Endothelial cell of umbilical vein (primary cell): ENCODE measurements around the gene CACNA2D3. TPM values are rescaled to one million over a fixed set of nuclear protein-coding genes. Genes with fewer than 3 reads are reported as not detected.
"Not testable (repeated sequence)": the region's sequence is repeated elsewhere in the genome, so short reads cannot be mapped to it uniquely, and the experiment has no call there.

Source experiments
- BruUV-seq: library from RNA; stranded (reverse); fragments of 400-500 nt; replicated peaks from 2 replicates; lab custom pipeline; 2021; lab: Mats Ljungman, UMichigan
- CTCF ChIA-PET: fragments of 300-600, 350-600 bp; sonication (Branson Sonifier 250); formaldehyde crosslinking; loops from one replicate; lab custom pipeline; 2021; ENCODE audit warnings: antibody characterized with exemption, inconsistent platforms; lab: Charles Lee
- POLR2A ChIA-PET: fragments of 300-600, 350-600 bp; sonication (Branson Sonifier 250); formaldehyde crosslinking; loops from one replicate; lab custom pipeline; 2021; ENCODE audit warnings: antibody characterized with exemption, inconsistent platforms; lab: Charles Lee
- DNase-seq: peaks from one replicate; pipeline ENCODE4 v3.0.0-alpha.2; 2011; ENCODE audit warnings: low read depth, low spot score
- FAIRE-seq: peaks from 2 replicates; lab custom pipeline; 2011; peaks lifted over from hg19 to GRCh38; lab: Jason Lieb, UNC
- H2AFZ ChIP-seq: 2 replicates; pipeline ENCODE4 v1.6.0; 2012; ENCODE audit warnings: low read depth, low read length, control low read depth, inconsistent platforms
- H3K27ac ChIP-seq: 2 replicates; pipeline ENCODE4 v1.5.1; 2011; ENCODE audit warnings: low read depth, mild to moderate bottlenecking, control low read depth, low read length, moderate library complexity; ENCODE audit not compliant: insufficient read depth
- H3K27me3 ChIP-seq, 2 experiments: 2 replicates each; pipeline versions ENCODE4 v1.6.0 to v1.6.1; 2011; ENCODE audit warnings: low read length in 2 of 2, mixed read lengths in 1 of 2; ENCODE audit not compliant: control insufficient read depth in 2 of 2, insufficient read depth in 2 of 2
- H3K36me3 ChIP-seq, 2 experiments: 2 replicates in 1 of 2; 3 replicates in 1 of 2; pipeline ENCODE4 v1.5.1; 2011; ENCODE audit warnings: low read length in 2 of 2, mild to moderate bottlenecking in 1 of 2, moderate library complexity in 1 of 2; ENCODE audit not compliant: control insufficient read depth in 2 of 2, insufficient read depth in 2 of 2; ENCODE audit errors: extremely low read depth in 1 of 2
- H3K4me1 ChIP-seq: 3 replicates; pipeline ENCODE4 v1.5.1; 2011; ENCODE audit warnings: mild to moderate bottlenecking, low read length; ENCODE audit not compliant: control insufficient read depth, insufficient read depth; ENCODE audit errors: extremely low read depth
- H3K4me2 ChIP-seq: 2 replicates; pipeline ENCODE4 v1.6.1; 2011; ENCODE audit warnings: low read length, control low read depth, mixed read lengths; ENCODE audit not compliant: insufficient read depth
- H3K4me3 ChIP-seq, 3 experiments: fragments of 200-600 bp in 1 of 3; sonication (generic), shearing (Covaris generic) in 1 of 3; replicated peaks in 1 of 3; 2 replicates each; pipeline ENCODE4 v1.5.1; 2011 to 2016; ENCODE audit warnings: control low read depth in 3 of 3, low read length in 3 of 3, mild to moderate bottlenecking in 2 of 3, inconsistent platforms in 1 of 3, low read depth in 1 of 3, moderate library complexity in 1 of 3; ENCODE audit not compliant: insufficient read depth in 1 of 3
- H3K79me2 ChIP-seq: 2 replicates; pipeline ENCODE4 v1.6.0; 2012; ENCODE audit warnings: low read length, inconsistent platforms; ENCODE audit not compliant: control insufficient read depth, insufficient read depth
- H3K9ac ChIP-seq: replicated peaks from 2 replicates; pipeline ENCODE3; 2011; ENCODE audit warnings: low read length, control low read depth; ENCODE audit not compliant: insufficient read depth; ENCODE audit errors: extremely low read depth
- H3K9me1 ChIP-seq: replicated peaks from 3 replicates; pipeline ENCODE4 v1.6.0; 2011; ENCODE audit warnings: mild to moderate bottlenecking, low read length; ENCODE audit not compliant: control insufficient read depth, insufficient read depth; ENCODE audit errors: extremely low read depth
- H3K9me3 ChIP-seq: replicated peaks from 2 replicates; pipeline ENCODE4 v1.5.1; 2012; ENCODE audit warnings: low read length, inconsistent platforms; ENCODE audit not compliant: control insufficient read depth, insufficient read depth
- H4K20me1 ChIP-seq: replicated peaks from 2 replicates; pipeline ENCODE3; 2011; ENCODE audit warnings: mild to moderate bottlenecking, low read length; ENCODE audit not compliant: control insufficient read depth, insufficient read depth; ENCODE audit errors: extremely low read depth
- MYC ChIP-seq: IDR thresholded peaks from one replicate; pipeline ENCODE4 v1.6.1; 2011; ENCODE audit warnings: mild to moderate bottlenecking, low read depth, low read length
- POLR2A ChIP-seq: IDR thresholded peaks from 2 replicates; pipeline ENCODE4 v1.6.1; 2012; ENCODE audit warnings: low read depth, mild to moderate bottlenecking, control low read depth, low read length
- dilution Hi-C: fragments of 300-500 bp; cut with MboI; formaldehyde crosslinking; loops from one replicate; pipeline ENCODE4 v1.15.0; 2019; ENCODE audit warnings: low sequenced_read_pairs; ENCODE audit not compliant: extremely low pct_ligation_motif_present
- intact Hi-C: fragments of 100-400 bp; cut with micrococcal nuclease; formaldehyde crosslinking; loops from one replicate; pipeline ENCODE4 v1.10.0; 2022
- polyA plus RNA-seq, 4 experiments: library from polyadenylated mRNA; depleted of rRNA in 3 of 4; stranded (reverse) in 3 of 4; unstranded in 1 of 4; fragments of >200 nt; gene quantifications; 2 replicates each; pipeline versions ENCODE4 v1.2.1 to v1.2.3, GENCODE V29; 2011 to 2012; ENCODE audit warnings: missing spikeins in 1 of 4
- total RNA-seq: library from RNA; stranded (reverse); gene quantifications from 2 replicates; pipeline ENCODE4 v1.2.3, GENCODE V29; 2021

The CACNA2D3 gene
- total and polyA plus RNA-seq, 2 donors (not counting 3 experiments of a cell fraction or from before 2014, with no cell fraction given): not detected

- H3K27me3 ChIP-seq, H3K9me3 ChIP-seq, dilution Hi-C loops, CTCF ChIA-PET, BruUV-seq, H3K4me2 ChIP-seq, FAIRE-seq, intact Hi-C loops, H3K79me2 ChIP-seq, POLR2A ChIA-PET, H3K36me3 ChIP-seq, H3K4me1 ChIP-seq, H3K27ac ChIP-seq, H3K9me1 ChIP-seq, H3K9ac ChIP-seq, H2AFZ ChIP-seq, H4K20me1 ChIP-seq, H3K4me3 ChIP-seq, DNase-seq: not testable (repeated sequence)
Observed at GRCh38 chr3:55111906-55112305, 989.6 kb downstream of the CACNA2D3 start.

- ChIA-PET POLR2A (no interaction called here), CTCF (no interaction called here)
- no peaks in the 10 kb centered on the region for H3K9me1 ChIP-seq
- H3K27me3 ChIP-seq: no peaks in the 10 kb centered on the region
- FAIRE-seq (no peak), DNase-seq (no peak)
- no TSS peak for BruUV-seq
- H3K36me3 ChIP-seq: no peaks in the 10 kb centered on the region
- intact Hi-C loops (no loop called here), dilution Hi-C loops (no loop called here)
- H3K4me3 ChIP-seq: no peak overlapping the region
- H3K9ac ChIP-seq: no peak overlapping the region
- H3K4me1 ChIP-seq: no peaks in the 10 kb centered on the region
- H2AFZ ChIP-seq: no peak overlapping the region
- no peak overlapping the region for H3K27ac ChIP-seq
- H3K4me2 ChIP-seq: no peak overlapping the region
- no peaks in the 10 kb centered on the region for H4K20me1 ChIP-seq
- H3K79me2 ChIP-seq: no peaks in the 10 kb centered on the region
- peaks cover 3% of the 10 kb centered on the region for H3K9me3 ChIP-seq
- TF ChIP-seq POLR2A (no peak), MYC (no peak)
Observed at GRCh38 chr3:55118451-55118850, 996.1 kb downstream of the CACNA2D3 start.
